ENCODE results near the gene TRIO.

Gene TRIO

DNA sequence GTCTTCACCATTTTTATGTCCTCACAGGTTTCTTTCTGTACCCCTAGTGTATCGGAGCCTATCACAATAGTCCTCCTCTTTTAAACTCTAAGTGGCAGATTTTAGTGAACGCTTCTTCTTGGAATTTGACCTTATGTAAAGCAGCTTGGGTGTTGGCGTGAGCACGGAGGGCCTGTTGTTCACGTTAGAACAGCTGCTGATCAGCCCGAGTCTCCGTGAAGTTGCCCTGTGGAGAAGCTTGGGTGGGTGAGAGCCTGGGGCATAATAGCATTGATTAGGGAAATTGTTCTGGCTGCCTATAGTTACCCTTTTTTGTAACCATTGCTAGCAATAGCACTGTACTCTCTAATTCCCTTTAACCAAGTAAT is 271.5 kb downstream of the TRIO start:
- Histone ChIP-seq H3K36me3 (replicated peaks; ENCODE audit: insufficient read depth, low read length) (no peaks in the 10 kb centered on the region), H3K79me2 (ENCODE audit: low read length) (no peaks in the 10 kb centered on the region), H3K27me3 (replicated peaks; ENCODE audit: insufficient read depth, low read length) (no peaks in the 10 kb centered on the region), H3K9me3 (replicated peaks; ENCODE audit: insufficient read depth, low read length) (no peaks in the 10 kb centered on the region), H4K20me1 (ENCODE audit: insufficient read depth, low read length) (no peaks in the 10 kb centered on the region), H3K9ac (ENCODE audit: low read length) (no peak overlapping the region), H3K27ac (ENCODE audit: low read length) (no peak overlapping the region), H3K4me2 (ENCODE audit: low read depth, low read length) (no peak overlapping the region), H3F3A (ENCODE audit: insufficient read depth, low read length) (no peaks in the 10 kb centered on the region), H3K4me3 (ENCODE audit: low read length) (no peak overlapping the region), H3K9me2 (replicated peaks; ENCODE audit: insufficient read depth, low read length) (no peaks in the 10 kb centered on the region), H2AFZ (ENCODE audit: low read length) (no peak overlapping the region), H3K4me1 (ENCODE audit: low read length) (no peaks in the 10 kb centered on the region)
- TF ChIP-seq EZH2 (optimal IDR thresholded peaks at IDR 0.05; ENCODE audit: low read depth, low read length) (no peak), EZH2phosphoT487 (IDR thresholded peaks at IDR 0.05; ENCODE audit: low read length) (no peak)
- TF ChIP-seq, protein P1, sequence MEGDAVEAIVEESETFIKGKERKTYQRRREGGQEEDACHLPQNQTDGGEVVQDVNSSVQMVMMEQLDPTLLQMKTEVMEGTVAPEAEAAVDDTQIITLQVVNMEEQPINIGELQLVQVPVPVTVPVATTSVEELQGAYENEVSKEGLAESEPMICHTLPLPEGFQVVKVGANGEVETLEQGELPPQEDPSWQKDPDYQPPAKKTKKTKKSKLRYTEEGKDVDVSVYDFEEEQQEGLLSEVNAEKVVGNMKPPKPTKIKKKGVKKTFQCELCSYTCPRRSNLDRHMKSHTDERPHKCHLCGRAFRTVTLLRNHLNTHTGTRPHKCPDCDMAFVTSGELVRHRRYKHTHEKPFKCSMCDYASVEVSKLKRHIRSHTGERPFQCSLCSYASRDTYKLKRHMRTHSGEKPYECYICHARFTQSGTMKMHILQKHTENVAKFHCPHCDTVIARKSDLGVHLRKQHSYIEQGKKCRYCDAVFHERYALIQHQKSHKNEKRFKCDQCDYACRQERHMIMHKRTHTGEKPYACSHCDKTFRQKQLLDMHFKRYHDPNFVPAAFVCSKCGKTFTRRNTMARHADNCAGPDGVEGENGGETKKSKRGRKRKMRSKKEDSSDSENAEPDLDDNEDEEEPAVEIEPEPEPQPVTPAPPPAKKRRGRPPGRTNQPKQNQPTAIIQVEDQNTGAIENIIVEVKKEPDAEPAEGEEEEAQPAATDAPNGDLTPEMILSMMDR (IDR thresholded peaks at IDR 0.05; ENCODE audit: low read length) = no peak
- DNase-seq = no peak

DNA sequence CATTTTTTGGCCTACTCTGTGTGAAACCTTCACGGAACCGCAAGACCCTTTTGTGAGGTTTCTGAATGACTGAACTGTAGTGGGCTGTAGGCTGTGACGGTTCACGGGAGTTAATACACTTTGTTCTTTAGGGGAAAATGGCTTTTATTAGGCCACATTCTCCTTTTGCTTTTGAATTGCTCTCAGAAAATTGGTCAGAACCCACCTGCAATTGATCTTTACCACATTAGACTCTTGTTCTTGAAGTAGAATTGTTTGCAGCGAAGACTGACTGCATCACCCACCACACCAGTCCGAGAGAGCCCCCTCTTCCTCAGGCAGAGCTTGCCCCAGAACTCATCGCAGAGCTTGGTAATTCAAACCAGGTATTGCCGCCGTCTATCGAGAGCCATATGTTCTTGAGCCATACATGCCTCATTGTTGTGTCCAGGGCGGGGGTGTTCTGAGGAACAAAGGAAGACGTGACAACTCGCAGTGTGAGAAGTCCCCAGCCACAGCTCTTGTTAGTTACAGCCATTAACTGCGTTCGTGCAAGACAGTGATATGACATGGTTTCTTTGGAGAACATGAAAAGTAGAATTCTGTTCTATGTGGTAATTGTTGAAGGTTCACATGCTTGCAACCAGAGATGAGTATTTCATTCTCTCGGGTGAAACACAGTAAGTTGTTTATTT is 272.0 kb downstream of the TRIO start:
- Histone ChIP-seq H3K79me2 (ENCODE audit: low read length) (no peaks in the 10 kb centered on the region), H4K20me1 (ENCODE audit: insufficient read depth, low read length) (no peaks in the 10 kb centered on the region), H3K36me3 (replicated peaks; ENCODE audit: insufficient read depth, low read length) (no peaks in the 10 kb centered on the region), H3K27me3 (replicated peaks; ENCODE audit: insufficient read depth, low read length) (no peaks in the 10 kb centered on the region), H3K4me3 (ENCODE audit: low read length) (no peak overlapping the region), H3K27ac (ENCODE audit: low read length) (no peak overlapping the region), H3F3A (ENCODE audit: insufficient read depth, low read length) (no peaks in the 10 kb centered on the region), H2AFZ (ENCODE audit: low read length) (no peak overlapping the region), H3K9me3 (replicated peaks; ENCODE audit: insufficient read depth, low read length) (no peaks in the 10 kb centered on the region), H3K4me2 (ENCODE audit: low read depth, low read length) (no peak overlapping the region), H3K4me1 (ENCODE audit: low read length) (no peaks in the 10 kb centered on the region), H3K9me2 (replicated peaks; ENCODE audit: insufficient read depth, low read length) (no peaks in the 10 kb centered on the region), H3K9ac (ENCODE audit: low read length) (no peak overlapping the region)
- TF ChIP-seq EZH2 (optimal IDR thresholded peaks at IDR 0.05; ENCODE audit: low read depth, low read length) (no peak), EZH2phosphoT487 (IDR thresholded peaks at IDR 0.05; ENCODE audit: low read length) (no peak)
- TF ChIP-seq, protein P1 (IDR thresholded peaks at IDR 0.05; ENCODE audit: low read length) = no peak
- no peak for DNase-seq

DNA sequence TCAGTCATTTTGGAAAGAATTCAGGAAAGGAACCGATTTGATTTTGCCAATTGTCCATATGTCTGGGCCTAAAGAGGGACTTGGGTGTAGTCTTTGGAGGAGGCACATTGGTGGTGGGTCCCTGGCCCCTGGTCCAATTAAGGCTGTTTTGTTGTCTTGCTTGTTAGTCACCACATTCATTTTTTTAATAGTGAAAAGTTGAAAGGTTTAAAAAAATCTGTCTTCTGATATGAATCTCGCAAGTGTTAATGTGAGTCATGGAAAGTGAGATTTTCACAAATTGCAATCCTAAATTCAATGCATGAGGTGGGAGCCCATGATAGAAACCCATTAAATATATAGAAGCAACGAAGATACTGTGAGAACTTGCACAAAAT is 272.5 kb downstream of the TRIO start:
- Histone ChIP-seq H3K36me3 (replicated peaks; ENCODE audit: insufficient read depth, low read length) (no peaks in the 10 kb centered on the region), H3K9me2 (replicated peaks; ENCODE audit: insufficient read depth, low read length) (no peaks in the 10 kb centered on the region), H3K4me1 (ENCODE audit: low read length) (no peaks in the 10 kb centered on the region), H3K4me3 (ENCODE audit: low read length) (no peak overlapping the region), H3K9me3 (replicated peaks; ENCODE audit: insufficient read depth, low read length) (no peaks in the 10 kb centered on the region), H3K9ac (ENCODE audit: low read length) (no peak overlapping the region), H3K4me2 (ENCODE audit: low read depth, low read length) (no peak overlapping the region), H2AFZ (ENCODE audit: low read length) (no peak overlapping the region), H3K27ac (ENCODE audit: low read length) (no peak overlapping the region), H3K27me3 (replicated peaks; ENCODE audit: insufficient read depth, low read length) (no peaks in the 10 kb centered on the region), H3F3A (ENCODE audit: insufficient read depth, low read length) (no peaks in the 10 kb centered on the region), H4K20me1 (ENCODE audit: insufficient read depth, low read length) (no peaks in the 10 kb centered on the region), H3K79me2 (ENCODE audit: low read length) (no peaks in the 10 kb centered on the region)
- TF ChIP-seq EZH2 (optimal IDR thresholded peaks at IDR 0.05; ENCODE audit: low read depth, low read length) = no peak
- no peak for TF ChIP-seq EZH2phosphoT487 (IDR thresholded peaks at IDR 0.05; ENCODE audit: low read length)
- TF ChIP-seq, protein P1 (IDR thresholded peaks at IDR 0.05; ENCODE audit: low read length) = no peak
- no peak for DNase-seq
